ENCODE results near the gene PIK3CB. TPM values are rescaled to one million over a fixed set of nuclear protein-coding genes. Genes with fewer than 3 reads are reported as not detected.

PIK3CB gene
- total and polyA plus RNA-seq, 8 donors, result 12.1 to 39.6 (median 15.0) TPM

DNA sequence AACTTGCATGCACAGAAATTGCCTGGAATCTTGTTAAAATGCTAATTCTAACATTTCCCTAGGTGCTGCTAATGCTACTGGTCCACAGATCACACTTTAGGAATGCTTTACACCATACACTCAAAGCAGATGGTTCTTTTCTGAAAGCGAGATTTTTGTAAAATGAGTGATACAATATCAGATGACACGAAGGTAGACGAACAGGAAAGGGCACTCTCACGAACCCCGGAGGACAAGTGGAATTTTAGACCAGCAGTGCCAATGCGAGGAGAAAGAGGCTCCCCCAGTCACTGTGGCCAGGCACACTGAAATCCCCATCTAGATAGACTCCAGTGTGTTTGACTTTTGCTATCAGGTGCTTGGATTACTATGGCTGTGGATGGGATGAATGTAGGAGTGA lies 205.2 kb downstream of the PIK3CB start:
- intact Hi-C loops (cut with DNase I), result no loop called here

DNA sequence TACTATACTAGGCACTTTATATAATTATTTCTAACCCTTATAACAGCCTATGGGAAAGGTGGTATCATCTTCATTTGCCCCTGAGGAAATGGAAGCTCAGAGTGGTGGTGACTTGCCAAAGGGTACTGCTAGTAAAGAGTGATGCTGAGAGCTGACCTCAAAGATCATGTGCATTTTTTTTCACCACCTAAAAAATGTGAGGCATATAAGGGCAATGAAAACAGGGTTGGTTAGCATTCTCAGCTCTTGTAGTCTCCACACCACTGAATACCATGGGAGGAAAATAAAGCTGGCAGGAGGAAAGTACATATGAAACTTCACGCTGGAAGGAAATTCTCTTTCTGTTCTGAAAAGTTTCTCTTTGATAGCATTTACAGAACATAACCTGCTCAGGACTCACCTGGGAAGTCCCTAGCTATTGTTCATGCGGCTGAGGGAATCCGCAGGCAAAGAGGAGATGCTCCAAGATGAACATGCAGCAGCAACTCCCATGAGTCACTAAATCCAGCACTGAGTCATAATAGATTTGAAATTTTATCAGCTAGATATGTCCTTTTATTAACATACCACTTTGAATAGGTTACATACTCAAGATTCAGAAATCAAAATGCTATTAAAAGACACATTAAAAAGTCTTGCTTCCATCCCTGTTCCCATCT lies 208.9 kb downstream of the PIK3CB start:
- Histone ChIP-seq H3K4me1 (no peaks in the 10 kb centered on the region), H3K27me3 (no peaks in the 10 kb centered on the region), H3K4me3 (no peak overlapping the region), H3K36me3 (peaks cover 0 to 5% of the 10 kb centered on the region in 2 donors), H3K27ac (no peak overlapping the region), H3K9me3 (no peaks in the 10 kb centered on the region)
- TF ChIP-seq, protein P1, sequence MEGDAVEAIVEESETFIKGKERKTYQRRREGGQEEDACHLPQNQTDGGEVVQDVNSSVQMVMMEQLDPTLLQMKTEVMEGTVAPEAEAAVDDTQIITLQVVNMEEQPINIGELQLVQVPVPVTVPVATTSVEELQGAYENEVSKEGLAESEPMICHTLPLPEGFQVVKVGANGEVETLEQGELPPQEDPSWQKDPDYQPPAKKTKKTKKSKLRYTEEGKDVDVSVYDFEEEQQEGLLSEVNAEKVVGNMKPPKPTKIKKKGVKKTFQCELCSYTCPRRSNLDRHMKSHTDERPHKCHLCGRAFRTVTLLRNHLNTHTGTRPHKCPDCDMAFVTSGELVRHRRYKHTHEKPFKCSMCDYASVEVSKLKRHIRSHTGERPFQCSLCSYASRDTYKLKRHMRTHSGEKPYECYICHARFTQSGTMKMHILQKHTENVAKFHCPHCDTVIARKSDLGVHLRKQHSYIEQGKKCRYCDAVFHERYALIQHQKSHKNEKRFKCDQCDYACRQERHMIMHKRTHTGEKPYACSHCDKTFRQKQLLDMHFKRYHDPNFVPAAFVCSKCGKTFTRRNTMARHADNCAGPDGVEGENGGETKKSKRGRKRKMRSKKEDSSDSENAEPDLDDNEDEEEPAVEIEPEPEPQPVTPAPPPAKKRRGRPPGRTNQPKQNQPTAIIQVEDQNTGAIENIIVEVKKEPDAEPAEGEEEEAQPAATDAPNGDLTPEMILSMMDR (IDR thresholded peaks at IDR 0.05), result no peak
- no peak for DNase-seq
- intact Hi-C loops (cut with DNase I), result no loop called here
- ATAC-seq, result no peak

More for the DNA sequence above, 205.2 kb downstream of the PIK3CB start:
- DNase-seq (no peak), ATAC-seq (no peak)
- Histone ChIP-seq H3K4me3 (no peak overlapping the region), H3K4me1 (no peaks in the 10 kb centered on the region), H3K36me3 (peaks cover 0 to 5% of the 10 kb centered on the region in 2 donors), H3K27me3 (no peaks in the 10 kb centered on the region), H3K27ac (no peak overlapping the region), H3K9me3 (no peaks in the 10 kb centered on the region)
- TF ChIP-seq, protein P1 (IDR thresholded peaks at IDR 0.05), result no peak

DNA sequence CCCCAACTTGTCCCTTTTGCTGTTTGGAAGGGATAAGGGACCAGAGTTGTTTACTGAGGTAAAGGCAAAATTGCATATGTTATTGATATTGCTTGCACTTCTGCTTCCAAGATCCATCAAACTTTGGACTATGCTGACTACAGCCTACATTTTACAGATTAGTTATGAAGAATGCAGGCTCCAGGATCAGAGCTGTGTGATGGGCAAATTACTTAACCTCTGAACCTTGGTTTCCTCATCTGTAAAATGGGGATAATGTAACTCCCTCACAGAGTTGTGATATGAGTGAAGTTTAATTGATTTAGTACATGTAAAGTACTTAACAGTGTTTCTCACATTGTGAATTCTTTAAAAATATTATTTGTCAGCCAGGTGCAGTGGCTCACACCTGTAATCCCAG lies 210.2 kb downstream of the PIK3CB start:
- H3K4me3 ChIP-seq, result no peak overlapping the region
- intact Hi-C loops (cut with DNase I), result no loop called here
- DNase-seq, result no peak

DNA sequence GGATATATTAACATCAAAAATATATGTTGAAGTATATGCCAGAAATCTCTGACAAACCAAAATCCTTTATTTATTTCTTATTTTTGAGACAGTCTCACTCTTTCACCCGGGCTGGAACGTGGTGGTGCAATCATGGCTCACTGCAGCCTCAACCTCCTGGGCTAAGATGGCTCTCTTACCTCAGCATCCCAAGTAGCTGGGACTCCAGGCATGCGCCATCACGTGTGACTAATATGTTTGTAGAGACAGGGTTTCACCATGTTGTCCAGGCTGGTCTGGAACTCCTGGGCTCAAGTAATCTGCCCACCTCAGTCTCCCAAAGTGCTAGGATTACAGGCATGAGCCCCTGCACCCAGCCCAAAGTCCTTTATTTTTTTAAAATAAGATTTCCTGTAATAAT lies 214.3 kb downstream of the PIK3CB start:
- Histone ChIP-seq H3K4me3 (no peak overlapping the region), H3K27ac (no peak overlapping the region), H3K9me3 (no peaks in the 10 kb centered on the region), H3K4me1 (no peaks in the 10 kb centered on the region), H3K36me3 (no peaks in the 10 kb centered on the region), H3K27me3 (no peaks in the 10 kb centered on the region)
- TF ChIP-seq, protein P1 (IDR thresholded peaks at IDR 0.05), result no peak
- ATAC-seq, result no peak
- intact Hi-C loops (cut with DNase I), result no loop called here
- DNase-seq, result no peak

More for the DNA sequence above, 210.2 kb downstream of the PIK3CB start:
- TF ChIP-seq, protein P1 (IDR thresholded peaks at IDR 0.05), result no peak
- ATAC-seq, result no peak
- H3K36me3 ChIP-seq, result peaks cover 0 to under 1% of the 10 kb centered on the region in 2 donors
- H3K27me3 ChIP-seq, result no peaks in the 10 kb centered on the region
- no peaks in the 10 kb centered on the region for H3K4me1 ChIP-seq
- no peak overlapping the region for H3K27ac ChIP-seq
- no peaks in the 10 kb centered on the region for H3K9me3 ChIP-seq

DNA sequence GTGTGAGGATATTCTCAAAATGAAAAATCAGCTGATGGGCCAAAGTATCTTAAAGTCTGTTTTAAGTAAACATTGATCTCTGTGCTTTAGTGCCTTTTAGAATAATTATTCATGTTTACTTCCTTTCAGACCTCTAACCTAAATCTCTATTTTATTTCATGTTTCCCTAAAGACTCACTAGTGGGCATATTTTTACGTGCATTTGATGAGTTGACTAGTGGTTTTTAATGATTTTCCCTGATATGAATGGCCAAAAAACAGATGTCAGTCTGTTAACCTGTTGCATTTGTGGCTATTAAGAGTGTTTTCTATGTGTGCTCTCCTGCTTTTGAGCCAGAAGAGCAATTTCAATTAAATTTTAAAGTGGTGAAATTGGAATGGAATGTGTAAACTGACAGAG lies 219.3 kb downstream of the PIK3CB start:
- H3K27me3 ChIP-seq, result no peaks in the 10 kb centered on the region
- no peak overlapping the region for H3K4me3 ChIP-seq
- H3K9me3 ChIP-seq, result no peaks in the 10 kb centered on the region
- no peak overlapping the region for H3K27ac ChIP-seq
- no peak for ATAC-seq
- H3K4me1 ChIP-seq, result no peaks in the 10 kb centered on the region
- DNase-seq, result no peak
- TF ChIP-seq, protein P1 (IDR thresholded peaks at IDR 0.05), result no peak
- no peaks in the 10 kb centered on the region for H3K36me3 ChIP-seq
- intact Hi-C loops (cut with DNase I), result no loop called here
